Measurements from ENCODE around the gene MST1.

MST1 gene

DNA sequence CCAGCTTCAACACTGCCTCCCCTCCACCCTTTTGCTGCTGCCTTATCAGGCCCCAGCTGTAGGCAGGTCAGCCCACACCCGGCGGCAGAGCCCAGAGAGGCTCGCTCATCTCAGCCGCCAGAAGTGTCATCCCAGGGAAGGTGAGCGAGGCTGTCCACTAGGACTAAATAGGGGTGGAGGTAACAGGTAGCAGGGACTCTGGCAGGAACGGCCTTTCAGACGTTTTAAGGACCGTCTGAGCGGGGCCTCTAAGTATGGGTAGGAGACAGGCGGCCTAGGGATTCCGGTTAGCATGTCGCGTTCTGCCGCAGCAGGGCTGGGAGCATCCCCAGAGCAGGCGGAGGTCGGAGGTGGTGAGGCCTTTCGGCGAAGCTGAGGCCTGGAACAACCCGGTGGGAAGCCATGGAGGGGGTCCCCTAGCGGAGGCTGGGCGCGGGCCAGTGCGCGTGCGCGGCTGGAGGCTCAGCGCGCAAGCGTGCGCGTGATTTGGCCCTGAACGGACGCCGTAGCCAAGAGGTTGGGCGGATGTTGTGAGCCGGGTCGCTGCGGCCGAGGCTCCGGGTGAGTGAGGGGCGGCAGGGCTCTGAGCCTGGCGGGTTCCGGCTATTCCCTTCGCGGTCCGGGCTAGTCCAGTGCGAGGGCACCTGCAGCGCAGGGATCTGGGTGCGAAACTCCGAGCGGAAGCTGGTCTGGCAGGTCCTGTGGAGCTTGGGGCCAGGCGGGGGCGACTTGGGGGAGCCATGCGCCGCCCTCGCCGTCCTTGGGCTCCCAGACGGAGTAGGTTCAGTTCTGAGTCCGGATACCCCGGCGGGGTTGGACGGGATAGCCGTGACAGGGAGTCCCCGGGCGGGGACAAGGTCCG, at the start of gene MST1, which contains the start of gene RNF123:
Gene MST1 (minus strand): TSS at position 429 of the 862 bp plus-strand sequence. CDS start 783 bp downstream, outside the sequence.
Gene RNF123 (plus strand): TSS at position 512 of the 862 bp plus-strand sequence. CDS start 1,609 bp downstream, outside the sequence.
- peak; percentile 92 for DNase-seq (ENCODE audit: low read depth)

DNA sequence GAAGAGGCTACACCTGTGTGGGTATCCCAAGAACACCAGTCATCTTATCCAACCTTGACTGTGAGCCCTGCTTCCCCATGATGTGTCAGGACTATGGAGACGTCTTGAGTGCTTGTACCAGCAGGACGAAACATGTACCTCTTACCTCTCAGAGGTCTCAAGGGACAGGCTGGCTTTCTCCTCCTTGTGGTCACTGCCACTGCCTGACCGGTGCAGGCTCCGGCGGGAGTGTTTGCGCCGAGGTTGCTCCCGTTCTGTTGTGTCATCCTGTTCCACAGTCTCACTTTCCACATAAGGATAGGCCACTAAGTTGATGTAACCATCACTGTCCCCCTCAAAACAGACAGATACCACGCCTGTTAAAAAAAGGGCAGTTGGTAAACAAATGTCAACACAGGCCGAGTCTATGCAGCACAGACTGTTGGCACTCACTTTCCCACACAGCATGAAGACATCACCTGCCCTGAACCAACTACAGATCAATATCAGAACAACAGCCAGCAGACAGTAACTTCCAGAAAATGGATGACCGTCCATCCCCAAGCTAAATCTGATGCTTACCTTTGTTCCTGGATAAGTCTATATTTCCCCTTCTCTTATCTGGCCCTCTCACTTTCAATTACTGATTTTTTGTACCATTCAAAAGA, 48.9 kb upstream of the MST1 start:
- no peak for DNase-seq (ENCODE audit: low read depth)

- DNase-seq (ENCODE audit: low read depth): no peak
Observed at GRCh38 chr3:49734752-49735151, 45.5 kb upstream of the MST1 start.

DNA sequence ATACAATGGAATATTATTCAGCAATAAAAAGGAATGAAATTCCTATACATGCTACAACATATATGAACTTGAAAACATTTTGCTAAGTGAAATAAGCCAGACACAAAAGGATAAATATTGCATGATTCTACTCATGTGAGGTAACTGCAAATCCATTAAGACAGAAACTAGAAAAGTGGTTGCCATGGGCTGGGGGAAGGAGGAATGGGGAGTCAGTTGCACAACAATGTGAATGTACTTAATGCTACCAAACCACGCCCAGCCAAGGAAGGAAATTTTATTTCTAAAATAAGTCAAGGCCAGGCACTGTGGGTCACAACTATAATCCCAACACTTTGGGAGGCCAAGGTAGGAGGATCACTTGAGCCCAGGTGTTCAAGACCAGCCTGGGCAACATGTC, 44.3 kb upstream of the MST1 start:
- DNase-seq (ENCODE audit: low read depth): no peak

DNA sequence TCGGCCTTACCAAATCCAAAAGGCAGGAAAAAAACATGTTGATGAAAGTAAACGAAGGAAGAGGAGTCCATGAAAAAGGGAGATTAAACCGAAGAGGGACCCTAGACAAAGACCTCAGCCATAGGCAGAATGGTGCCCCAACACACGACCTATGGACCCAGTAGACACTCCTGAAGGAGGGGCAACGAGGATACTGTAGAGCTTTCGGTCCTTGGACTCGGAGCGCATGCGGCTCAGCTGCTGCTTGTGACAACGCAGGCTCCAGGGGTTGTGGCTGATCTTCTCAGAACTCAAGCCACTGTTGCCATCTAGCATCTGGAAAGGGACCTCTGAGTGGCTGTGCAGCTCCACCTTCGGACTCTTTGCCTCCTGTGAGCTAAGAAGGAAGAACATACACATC, 43.3 kb upstream of the MST1 start:
- DNase-seq (ENCODE audit: low read depth): no peak

GRCh38 chr3:49729966-49730609, 40.8 kb upstream of the MST1 start:
- no peak for DNase-seq (ENCODE audit: low read depth)

DNA sequence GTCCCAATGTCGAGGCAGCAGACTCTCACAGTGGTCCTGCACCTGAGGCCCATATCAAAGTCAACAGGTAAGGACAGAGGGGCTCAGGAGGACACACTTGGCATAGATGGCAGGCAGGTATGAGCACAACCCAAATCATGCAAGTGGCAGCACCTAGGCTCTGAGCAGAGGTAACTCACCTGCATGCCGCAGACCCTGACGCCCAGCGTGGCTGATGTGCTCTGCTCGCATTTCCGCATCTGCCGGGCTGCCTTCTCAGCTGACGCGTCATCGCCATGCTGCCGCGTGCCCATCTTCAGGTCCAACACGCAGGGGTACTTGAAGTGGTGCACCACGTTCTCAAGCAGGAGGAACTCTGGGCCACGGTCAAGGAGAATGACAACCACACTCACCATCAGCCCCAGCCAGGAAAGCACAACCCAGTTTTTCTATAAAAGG, 38.7 kb upstream of the MST1 start:
- DNase-seq (ENCODE audit: low read depth): no peak

- DNase-seq (ENCODE audit: low read depth): no peak
Observed at GRCh38 chr3:49727154-49727923, 38.1 kb upstream of the MST1 start.

GRCh38 chr3:49725906-49726681, 36.8 kb upstream of the MST1 start:
- DNase-seq (ENCODE audit: low read depth): no peak

- DNase-seq (ENCODE audit: low read depth): no peak
Observed at GRCh38 chr3:49724586-49724985, 35.3 kb upstream of the MST1 start.

GRCh38 chr3:49723628-49724551, 34.6 kb upstream of the MST1 start, which contains the start of gene GMPPB:
Gene GMPPB (minus strand): TSS chr3:49723951. CDS start chr3:49723726, 225 bp downstream.
- DNase-seq (ENCODE audit: low read depth): peak; percentile 87

GRCh38 chr3:49723296-49723627, 34.0 kb upstream of the MST1 start:
- no peak for DNase-seq (ENCODE audit: low read depth)

DNA sequence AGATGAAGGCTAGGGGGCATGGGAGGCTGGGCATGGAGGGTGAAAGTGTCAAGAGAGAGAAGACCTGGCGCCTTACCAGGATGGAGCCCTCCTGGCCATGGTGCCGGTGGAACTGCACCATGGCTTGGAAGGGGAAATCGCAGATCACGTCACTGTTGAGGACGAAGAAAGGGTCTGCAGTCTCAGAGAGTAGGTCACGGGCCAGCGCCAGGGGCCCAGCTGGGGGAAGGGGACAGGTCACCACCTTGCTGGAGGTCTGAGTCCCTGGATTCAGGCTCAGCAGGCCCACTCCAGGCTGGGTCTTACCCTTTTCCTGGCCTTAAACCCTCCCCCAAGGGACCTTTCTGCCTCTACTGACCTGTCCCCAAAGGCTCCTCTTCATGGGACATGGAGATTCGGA, 33.6 kb upstream of the MST1 start:
- DNase-seq (ENCODE audit: low read depth): no peak

DNA sequence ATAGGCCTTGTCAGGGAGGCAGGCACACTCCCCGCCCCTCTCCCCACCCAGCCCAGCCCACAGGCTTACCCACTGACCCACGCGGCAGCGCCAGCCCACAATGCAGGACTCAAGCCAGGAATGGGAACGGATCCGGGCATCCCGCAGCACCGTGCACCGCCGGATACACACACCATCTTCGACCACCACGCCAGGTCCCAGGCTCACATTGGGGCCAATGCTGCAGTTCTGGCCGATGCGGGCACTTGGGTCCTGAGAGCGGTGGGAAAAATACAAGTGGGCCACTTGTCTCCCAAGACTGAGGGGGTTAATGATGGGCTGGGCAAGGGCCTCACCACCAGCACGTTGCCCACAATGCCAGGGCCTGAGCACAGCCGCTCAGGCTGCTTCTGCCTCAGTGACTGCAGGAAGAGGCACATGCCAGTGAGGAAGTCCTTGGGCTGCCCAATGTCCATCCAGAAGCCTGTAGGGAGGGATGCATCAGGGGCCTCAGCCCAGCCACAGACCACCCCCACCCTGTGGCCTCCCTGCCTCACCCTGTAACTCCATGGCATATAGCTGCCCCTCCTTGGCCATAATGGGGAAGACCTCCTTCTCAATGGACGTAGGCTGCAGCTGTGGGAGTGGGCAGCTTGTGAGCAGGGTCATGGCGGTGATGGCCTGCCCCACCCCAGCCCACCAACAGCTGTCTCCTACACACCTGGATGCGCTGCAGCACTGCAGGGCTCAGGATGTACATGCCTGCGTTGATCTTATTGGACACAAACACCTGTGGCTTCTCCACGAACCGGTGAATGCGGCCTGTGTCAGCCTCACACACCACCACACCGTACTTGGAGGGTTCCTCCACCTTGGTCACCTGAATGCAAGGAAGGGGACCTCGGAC, 32.9 kb upstream of the MST1 start:
- no peak for DNase-seq (ENCODE audit: low read depth)

GRCh38 chr3:49721596-49721895, 32.3 kb upstream of the MST1 start:
- no peak for DNase-seq (ENCODE audit: low read depth)

GRCh38 chr3:49720855-49721595, 31.8 kb upstream of the MST1 start:
- no peak for DNase-seq (ENCODE audit: low read depth)

- DNase-seq (ENCODE audit: low read depth): no peak
Observed at GRCh38 chr3:49719214-49719884, 30.1 kb upstream of the MST1 start, which contains the start of gene AMIGO3. Gene AMIGO3 (minus strand): TSS chr3:49719684. CDS start chr3:49719465, 219 bp downstream.

- DNase-seq (ENCODE audit: low read depth): no peak
Observed at GRCh38 chr3:49718858-49719213, 29.6 kb upstream of the MST1 start.
